HCT116 (cell line): ENCODE measurements around the gene CCNL2. TPM values are rescaled to one million over a fixed set of nuclear protein-coding genes. Genes with fewer than 3 reads are reported as not detected.

Experiments
- ATAC-seq: fragments of 200-7000 bp; cut with Tn5 transposase; 2 replicates; pipeline ENCODE4 v1.9.1; 2020; ENCODE audit warnings: mild to moderate bottlenecking, moderate library complexity
- BruUV-seq: library from RNA; stranded (reverse); fragments of 400-500 nt; replicated peaks from 2 replicates; lab custom pipeline; 2021; lab: Mats Ljungman, UMichigan
- CTCF ChIA-PET: fragments of 300-600 bp; sonication (Branson Sonifier 250); formaldehyde crosslinking; loops from one replicate; lab custom pipeline; 2021; ENCODE audit warnings: antibody characterized with exemption; lab: Charles Lee
- POLR2A ChIA-PET: fragments of 300-600, 350-600 bp; sonication (Branson Sonifier 250); formaldehyde crosslinking; loops from one replicate; lab custom pipeline; 2021; ENCODE audit warnings: antibody characterized with exemption; lab: Charles Lee
- RAD21 ChIA-PET, 2 experiments: fragments of 300-600 bp; sonication (Branson Sonifier 250); formaldehyde crosslinking; loops; one replicate each; lab custom pipeline; 2023; ENCODE audit warnings: low total read pairs in 2 of 2; ENCODE audit not compliant: uncharacterized antibody in 2 of 2, unreplicated experiment in 2 of 2, low non-redundant PET in 1 of 2; lab: Charles Lee
- DNase-seq: peaks from one replicate; pipeline ENCODE4 v3.0.0-alpha.2; 2010; ENCODE audit warnings: low read depth, low spot score
- H2AFZ ChIP-seq: fragments of 200-600 bp; shearing (Covaris generic), sonication (generic); 2 replicates; pipeline ENCODE4 v1.6.1; 2017; ENCODE audit warnings: low read depth, mixed run types, mixed read lengths, antibody characterized with exemption, low read length; ENCODE audit not compliant: poor library complexity, severe bottlenecking
- H3K27ac ChIP-seq: 2 replicates; pipeline ENCODE4 v1.5.1; 2012; ENCODE audit warnings: low read depth, low read length
- H3K27me3 ChIP-seq: fragments of 200-600 bp; sonication (generic); 2 replicates; pipeline ENCODE4 v1.6.1; 2016; ENCODE audit warnings: mixed run types, low read length, mixed read lengths; ENCODE audit not compliant: insufficient read depth
- H3K36me3 ChIP-seq, 2 experiments: fragments of 200-500 bp in 1 of 2; fragments of 200-600 bp in 1 of 2; sonication (Bioruptor generic) in 1 of 2; sonication (generic) in 1 of 2; 2 replicates each; pipeline versions ENCODE4 v1.5.1 to v1.6.1; 2014 to 2016; ENCODE audit warnings: low read length in 2 of 2, inconsistent platforms in 1 of 2, mixed read lengths in 1 of 2, mixed run types in 1 of 2; ENCODE audit not compliant: insufficient read depth in 2 of 2, control insufficient read depth in 1 of 2
- H3K4me1 ChIP-seq, 2 experiments: fragments of 200-600 bp in 1 of 2; sonication (generic) in 1 of 2; 2 replicates each; pipeline versions ENCODE4 v1.5.1 to v1.6.1; 2012 to 2017; ENCODE audit warnings: low read length in 2 of 2, inconsistent platforms in 1 of 2, mild to moderate bottlenecking in 1 of 2, mixed read lengths in 1 of 2, mixed run types in 1 of 2, moderate library complexity in 1 of 2; ENCODE audit not compliant: insufficient read depth in 2 of 2, control insufficient read depth in 1 of 2
- H3K4me2 ChIP-seq: fragments of 200-600 bp; sonication (generic); 2 replicates; pipeline ENCODE4 v1.6.1; 2017; ENCODE audit warnings: mixed run types, low read length, mixed read lengths
- H3K4me3 ChIP-seq, 2 experiments: fragments of 200-600 bp in 1 of 2; sonication (generic) in 1 of 2; replicated peaks in 1 of 2; 2 replicates each; pipeline ENCODE4 v1.5.1; 2011 to 2016; ENCODE audit warnings: low read length in 2 of 2, control low read depth in 1 of 2, low read depth in 1 of 2, mild to moderate bottlenecking in 1 of 2, mixed read lengths in 1 of 2, mixed run types in 1 of 2
- H3K79me2 ChIP-seq: fragments of 200-600 bp; sonication (generic); 2 replicates; pipeline ENCODE4 v1.6.1; 2017; ENCODE audit warnings: mild to moderate bottlenecking, mixed run types, low read length, moderate library complexity, mixed read lengths; ENCODE audit not compliant: insufficient read depth
- H3K9ac ChIP-seq: fragments of 200-600 bp; sonication (generic); 2 replicates; pipeline ENCODE4 v1.6.1; 2016; ENCODE audit warnings: low read length, mixed read lengths
- H3K9me2 ChIP-seq: fragments of 200-600 bp; sonication (generic), shearing (Covaris generic); 2 replicates; pipeline ENCODE4 v1.6.1; 2017; ENCODE audit warnings: mixed run types, mild to moderate bottlenecking, moderate library complexity; ENCODE audit not compliant: insufficient read depth
- H3K9me3 ChIP-seq, 2 experiments: fragments of 200-500 bp in 1 of 2; fragments of 200-600 bp in 1 of 2; sonication (Bioruptor generic) in 1 of 2; sonication (generic) in 1 of 2; 2 replicates each; pipeline ENCODE4 v1.6.1; 2014 to 2017; ENCODE audit warnings: low read length in 2 of 2, mixed read lengths in 2 of 2, inconsistent platforms in 1 of 2, low read depth in 1 of 2, mild to moderate bottlenecking in 1 of 2, mixed run types in 1 of 2, moderate library complexity in 1 of 2; ENCODE audit not compliant: control insufficient read depth in 1 of 2, insufficient read depth in 1 of 2
- H4K20me1 ChIP-seq: fragments of 200-600 bp; sonication (generic), shearing (Covaris generic); 2 replicates; pipeline ENCODE4 v1.6.1; 2017; ENCODE audit warnings: mixed run types, mild to moderate bottlenecking, moderate library complexity; ENCODE audit not compliant: insufficient read depth
- CEBPB ChIP-seq: IDR thresholded peaks from 2 replicates; pipeline ENCODE4 v1.6.1; 2012; ENCODE audit warnings: low read depth
- ELF1 ChIP-seq: IDR thresholded peaks from 2 replicates; pipeline ENCODE4 v1.6.1; 2012; ENCODE audit warnings: low read depth, borderline replicate concordance
- EZH2 ChIP-seq: fragments of 200-600 bp; sonication (generic); IDR thresholded peaks from 2 replicates; pipeline ENCODE4 v1.6.1; 2017; ENCODE audit warnings: antibody characterized with exemption, mixed run types
- FOSL1 ChIP-seq: IDR thresholded peaks from 2 replicates; pipeline ENCODE4 v1.6.1; 2012; ENCODE audit warnings: low read depth
- JUND ChIP-seq: IDR thresholded peaks from 2 replicates; pipeline ENCODE4 v1.6.1; 2012
- POLR2AphosphoS5 ChIP-seq: IDR thresholded peaks from 2 replicates; pipeline ENCODE4 v1.6.1; 2011; ENCODE audit warnings: mild to moderate bottlenecking, low read depth, low read length, moderate library complexity
- RAD21 ChIP-seq: IDR thresholded peaks from 2 replicates; pipeline ENCODE4 v1.6.1; 2012; ENCODE audit warnings: low read depth, mild to moderate bottlenecking
- SRF ChIP-seq: IDR thresholded peaks from 2 replicates; pipeline ENCODE4 v1.6.1; 2012; ENCODE audit warnings: low read depth
- TCF7L2 ChIP-seq: IDR thresholded peaks from 2 replicates; pipeline ENCODE4 v1.7.0; 2011; ENCODE audit warnings: borderline replicate concordance, inconsistent platforms; ENCODE audit not compliant: insufficient read depth, insufficient read length; ENCODE audit errors: extremely low read depth
- ZFX ChIP-seq: fragments of 450-650 bp; IDR thresholded peaks from 2 replicates; pipeline ENCODE4 v1.6.1; 2017
- ZNF274 ChIP-seq: fragments of 200-500 bp; sonication (Bioruptor generic); IDR thresholded peaks from 2 replicates; pipeline ENCODE4 v1.6.1; 2014; ENCODE audit warnings: mild to moderate bottlenecking, low read depth, low read length, inconsistent platforms
- intact Hi-C: fragments of 100-400 bp; cut with micrococcal nuclease; formaldehyde crosslinking; loops from 2 replicates; pipeline ENCODE4 v1.10.0; 2022
- total RNA-seq: library from RNA; stranded (reverse); gene quantifications from one replicate; pipeline ENCODE4 v1.2.1, GENCODE V29; 2021; ENCODE audit not compliant: unreplicated experiment
- TF ChIP-seq, protein P1 (sequence below): IDR thresholded peaks from 2 replicates; pipeline ENCODE4 v1.6.1; 2012
- TF ChIP-seq, protein P2 (sequence below): IDR thresholded peaks from 2 replicates; pipeline ENCODE4 v1.6.1; 2011; ENCODE audit warnings: mild to moderate bottlenecking, low read length, moderate library complexity; ENCODE audit not compliant: insufficient replicate concordance; ENCODE audit errors: extremely low read depth

The CCNL2 gene
- total RNA-seq, 1 experiment from 2014 or later: 173 TPM

DNA sequence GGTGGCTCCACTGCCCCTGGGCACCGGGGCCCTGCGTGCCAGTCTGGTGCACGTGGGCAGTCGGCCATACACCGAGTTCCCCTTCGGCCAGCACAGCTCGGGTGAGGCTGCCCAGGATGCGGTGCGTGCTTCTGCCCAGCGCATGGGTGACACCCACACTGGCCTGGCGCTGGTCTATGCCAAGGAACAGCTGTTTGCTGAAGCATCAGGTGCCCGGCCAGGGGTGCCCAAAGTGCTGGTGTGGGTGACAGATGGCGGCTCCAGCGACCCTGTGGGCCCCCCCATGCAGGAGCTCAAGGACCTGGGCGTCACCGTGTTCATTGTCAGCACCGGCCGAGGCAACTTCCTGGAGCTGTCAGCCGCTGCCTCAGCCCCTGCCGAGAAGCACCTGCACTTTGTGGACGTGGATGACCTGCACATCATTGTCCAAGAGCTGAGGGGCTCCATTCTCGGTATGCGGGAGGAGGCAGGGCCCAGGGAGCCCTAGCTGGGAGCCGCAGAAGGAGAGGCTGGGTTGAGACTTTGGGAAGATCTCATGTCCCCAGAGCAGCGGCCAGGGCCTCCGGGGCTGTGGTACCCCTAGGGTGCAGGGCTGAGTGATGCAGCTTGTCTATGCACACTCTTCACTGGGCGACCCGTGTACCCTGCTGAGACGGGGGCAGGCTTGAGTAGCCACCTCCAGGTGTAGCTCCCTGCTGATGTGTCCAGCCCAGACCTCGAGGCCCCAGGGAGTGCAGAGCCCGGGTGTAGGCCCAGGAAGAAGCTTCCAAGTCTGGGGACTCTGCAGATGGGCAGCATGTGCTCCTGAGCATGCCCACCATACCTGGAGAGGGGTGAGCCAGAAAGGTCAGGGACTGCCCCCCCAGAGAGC, 38.1 kb upstream of the CCNL2 start:
- peaks cover 42 to 59% of the 10 kb centered on the region in 2 experiments for H3K4me1 ChIP-seq
- no peak for ATAC-seq

More for the DNA sequence above, 38.1 kb upstream of the CCNL2 start:
- Histone ChIP-seq H3K36me3 (no peaks in the 10 kb centered on the region), H3K9ac (no peak overlapping the region), H3K27me3 (no peaks in the 10 kb centered on the region), H3K9me3 (no peaks in the 10 kb centered on the region), H3K79me2 (peaks cover 33% of the 10 kb centered on the region; the same call in 1 of the 2 replicates), H3K4me3 (peak overlapping the region; percentile 80 to 92; a peak in 2 of 4 replicates), H4K20me1 (no peaks in the 10 kb centered on the region), H3K9me2 (no peaks in the 10 kb centered on the region), H2AFZ (no peak overlapping the region), H3K27ac (peak overlapping the region; percentile 99; the same call in 1 of the 2 replicates), H3K4me2 (peak overlapping the region; percentile 99)
- CTCF ChIA-PET: no interaction called here
- RAD21 ChIA-PET: no interaction called here
- BruUV-seq: no TSS peak
- TF ChIP-seq ZFX (no peak), ELF1 (no peak), TCF7L2 (no peak), EZH2 (no peak), FOSL1 (no peak), RAD21 (no peak), JUND (no peak), SRF (no peak), CEBPB (no peak), ZNF274 (no peak), POLR2AphosphoS5 (no peak)
- TF ChIP-seq, protein P1, sequence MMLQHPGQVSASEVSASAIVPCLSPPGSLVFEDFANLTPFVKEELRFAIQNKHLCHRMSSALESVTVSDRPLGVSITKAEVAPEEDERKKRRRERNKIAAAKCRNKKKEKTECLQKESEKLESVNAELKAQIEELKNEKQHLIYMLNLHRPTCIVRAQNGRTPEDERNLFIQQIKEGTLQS: no peak
- TF ChIP-seq, protein P2, sequence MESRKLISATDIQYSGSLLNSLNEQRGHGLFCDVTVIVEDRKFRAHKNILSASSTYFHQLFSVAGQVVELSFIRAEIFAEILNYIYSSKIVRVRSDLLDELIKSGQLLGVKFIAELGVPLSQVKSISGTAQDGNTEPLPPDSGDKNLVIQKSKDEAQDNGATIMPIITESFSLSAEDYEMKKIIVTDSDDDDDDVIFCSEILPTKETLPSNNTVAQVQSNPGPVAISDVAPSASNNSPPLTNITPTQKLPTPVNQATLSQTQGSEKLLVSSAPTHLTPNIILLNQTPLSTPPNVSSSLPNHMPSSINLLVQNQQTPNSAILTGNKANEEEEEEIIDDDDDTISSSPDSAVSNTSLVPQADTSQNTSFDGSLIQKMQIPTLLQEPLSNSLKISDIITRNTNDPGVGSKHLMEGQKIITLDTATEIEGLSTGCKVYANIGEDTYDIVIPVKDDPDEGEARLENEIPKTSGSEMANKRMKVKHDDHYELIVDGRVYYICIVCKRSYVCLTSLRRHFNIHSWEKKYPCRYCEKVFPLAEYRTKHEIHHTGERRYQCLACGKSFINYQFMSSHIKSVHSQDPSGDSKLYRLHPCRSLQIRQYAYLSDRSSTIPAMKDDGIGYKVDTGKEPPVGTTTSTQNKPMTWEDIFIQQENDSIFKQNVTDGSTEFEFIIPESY: no peak
- POLR2A ChIA-PET: no interaction called here
- intact Hi-C loops: no loop called here
- no peak for DNase-seq
